PC-9 (cell line): ENCODE measurements around the gene SLC30A5. TPM values are rescaled to one million over a fixed set of nuclear protein-coding genes. Genes with fewer than 3 reads are reported as not detected.

Experiments
- BruUV-seq: library from RNA; stranded (reverse); fragments of 400-500 nt; replicated peaks from 2 replicates; lab custom pipeline; 2021; lab: Mats Ljungman, UMichigan
- CTCF ChIA-PET: fragments of 300-600 bp; sonication (Branson Sonifier 250); formaldehyde crosslinking; loops from one replicate; lab custom pipeline; 2022; ENCODE audit warnings: antibody characterized with exemption; lab: Charles Lee
- POLR2A ChIA-PET: fragments of 300-600 bp; sonication (Branson Sonifier 250); formaldehyde crosslinking; loops from one replicate; lab custom pipeline; 2022; ENCODE audit warnings: antibody characterized with exemption; ENCODE audit not compliant: unreplicated experiment; lab: Charles Lee
- DNase-seq, 2 experiments: peaks; one replicate each; pipeline versions ENCODE4 v3.0.0 to v3.0.0-alpha.2; 2015 to 2022; ENCODE audit warnings: mixed read lengths in 1 of 2
- H2AFZ ChIP-seq: fragments of 200-600 bp; sonication (generic); 2 replicates; pipeline ENCODE4 v1.8.1; 2017; ENCODE audit warnings: antibody characterized with exemption
- H3F3A ChIP-seq: fragments of 200-600 bp; sonication (generic); 2 replicates; pipeline ENCODE4 v1.8.1; 2017; ENCODE audit warnings: antibody characterized with exemption, mild to moderate bottlenecking, low read depth; ENCODE audit not compliant: insufficient read depth
- H3K27ac ChIP-seq: fragments of 200-600 bp; sonication (generic); 2 replicates; pipeline ENCODE4 v1.6.1; 2016; ENCODE audit warnings: mixed run types
- H3K27me3 ChIP-seq: fragments of 200-600 bp; sonication (generic); 2 replicates; pipeline ENCODE4 v1.6.1; 2016; ENCODE audit warnings: low read depth, mixed run types; ENCODE audit not compliant: insufficient read depth
- H3K36me3 ChIP-seq: fragments of 200-600 bp; sonication (generic); 2 replicates; pipeline ENCODE4 v1.6.1; 2016; ENCODE audit warnings: low read depth, mixed run types
- H3K4me1 ChIP-seq: fragments of 200-600 bp; sonication (generic); replicated peaks from 2 replicates; pipeline ENCODE4 v1.6.1; 2016; ENCODE audit warnings: mixed run types; ENCODE audit not compliant: insufficient read depth
- H3K4me2 ChIP-seq: fragments of 200-600 bp; sonication (generic); 2 replicates; pipeline ENCODE4 v1.6.1; 2017; ENCODE audit warnings: mixed run types
- H3K4me3 ChIP-seq: fragments of 200-600 bp; sonication (generic); 2 replicates; pipeline ENCODE4 v1.6.1; 2016; ENCODE audit warnings: mixed run types
- H3K79me2 ChIP-seq: fragments of 200-600 bp; sonication (generic); 2 replicates; pipeline ENCODE4 v1.6.1; 2017; ENCODE audit warnings: low read depth, mixed run types
- H3K9me2 ChIP-seq: fragments of 200-600 bp; sonication (generic); 2 replicates; pipeline ENCODE4 v1.8.1; 2017; ENCODE audit warnings: mild to moderate bottlenecking; ENCODE audit not compliant: insufficient read depth
- H3K9me3 ChIP-seq: fragments of 200-600 bp; sonication (generic); 2 replicates; pipeline ENCODE4 v1.8.1; 2016; ENCODE audit warnings: low read depth; ENCODE audit not compliant: insufficient read depth
- H4K20me1 ChIP-seq: fragments of 200-600 bp; sonication (generic); 2 replicates; pipeline ENCODE4 v1.8.1; 2017; ENCODE audit not compliant: insufficient read depth
- CTCF ChIP-seq: fragments of 200-600 bp; sonication (generic); conservative IDR thresholded peaks from 2 replicates; pipeline ENCODE4 v1.6.1; 2017; ENCODE audit warnings: mixed run types, antibody characterized with exemption, mild to moderate bottlenecking, moderate library complexity
- EZH2 ChIP-seq: fragments of 200-600 bp; sonication (generic); IDR thresholded peaks from 2 replicates; pipeline ENCODE4 v1.8.0; 2017; ENCODE audit warnings: antibody characterized with exemption, low read depth
- intact Hi-C: fragments of 100-400 bp; cut with micrococcal nuclease; formaldehyde crosslinking; loops from one replicate; pipeline ENCODE4 v1.10.0; 2022; ENCODE audit not compliant: unreplicated experiment
- total RNA-seq: library from RNA; stranded (reverse); gene quantifications from 2 replicates; pipeline ENCODE4 v1.2.3, GENCODE V29; 2021

The SLC30A5 gene
- total RNA-seq, 1 experiment from 2014 or later = 36.0 TPM

DNA sequence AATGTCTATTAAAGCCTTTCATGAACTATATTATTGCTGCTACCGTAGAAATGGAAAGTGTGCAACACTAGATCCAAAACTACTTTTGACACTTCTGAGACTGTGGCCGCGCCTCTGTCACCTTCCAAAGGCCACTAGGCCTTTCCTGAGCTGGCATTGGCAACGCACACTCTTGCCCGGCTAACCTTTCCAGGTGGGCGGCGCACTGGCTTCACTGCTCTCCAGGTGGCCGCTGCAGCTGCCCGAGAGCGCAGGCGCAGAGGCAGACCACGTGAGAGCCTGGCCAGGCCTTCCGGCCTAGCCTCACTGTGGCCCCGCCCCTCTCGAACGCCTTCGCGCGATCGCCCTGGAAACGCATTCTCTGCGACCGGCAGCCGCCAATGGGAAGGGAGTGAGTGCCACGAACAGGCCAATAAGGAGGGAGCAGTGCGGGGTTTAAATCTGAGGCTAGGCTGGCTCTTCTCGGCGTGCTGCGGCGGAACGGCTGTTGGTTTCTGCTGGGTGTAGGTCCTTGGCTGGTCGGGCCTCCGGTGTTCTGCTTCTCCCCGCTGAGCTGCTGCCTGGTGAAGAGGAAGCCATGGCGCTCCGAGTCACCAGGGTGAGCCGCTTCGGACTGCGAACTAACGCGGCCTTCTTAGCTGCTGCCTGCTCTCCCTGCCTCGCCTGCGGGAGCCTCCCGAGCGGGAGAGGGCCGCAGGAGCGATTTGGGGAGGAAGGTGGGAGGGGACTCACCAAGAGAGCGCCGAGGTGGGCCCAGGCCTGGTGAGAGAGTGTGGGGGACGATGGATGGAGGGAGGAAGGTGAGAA is 73.1 kb downstream of the SLC30A5 start, which contains the start of gene CCNB1:
Gene CCNB1 (plus strand): TSS at position 465 of the 807 bp plus-strand sequence. CDS start 113 bp downstream, at position 578.
- no TSS peak for BruUV-seq
- no peaks in the 10 kb centered on the region for H3K9me3 ChIP-seq
- peaks cover 48% of the 10 kb centered on the region for H3K79me2 ChIP-seq
- H3K9me2 ChIP-seq = no peaks in the 10 kb centered on the region
- intact Hi-C loops = no loop called here
- 0 out of 2 replicates have a peak, but pooled peaks cover 7% of the 10 kb centered on the region for H4K20me1 ChIP-seq
- ChIA-PET CTCF (no interaction called here), POLR2A (interaction anchor here (0.9 kb wide), 1 partner anchor 68 kb away, joined by 40 read pairs; the partner anchor contains the start of gene CDK7)
- H3K4me3 ChIP-seq = peak within 1 kb of the TSS; percentile 92
- no peaks in the 10 kb centered on the region for H3K27me3 ChIP-seq
- H3K4me2 ChIP-seq = peak within 1 kb of the TSS; percentile 96
- peaks cover 28% of the 10 kb centered on the region for H3K36me3 ChIP-seq
- peak within 1 kb of the TSS; percentile 53 for H3K27ac ChIP-seq
- H3F3A ChIP-seq = peaks cover 31% of the 10 kb centered on the region; the same call in 1 of the 2 replicates
- TF ChIP-seq CTCF (no peak), EZH2 (no peak)
- peak within 1 kb of the TSS; percentile 97 for H2AFZ ChIP-seq
- H3K4me1 ChIP-seq = peaks cover 27% of the 10 kb centered on the region
- peak; percentile 94 to 98 for DNase-seq

DNA sequence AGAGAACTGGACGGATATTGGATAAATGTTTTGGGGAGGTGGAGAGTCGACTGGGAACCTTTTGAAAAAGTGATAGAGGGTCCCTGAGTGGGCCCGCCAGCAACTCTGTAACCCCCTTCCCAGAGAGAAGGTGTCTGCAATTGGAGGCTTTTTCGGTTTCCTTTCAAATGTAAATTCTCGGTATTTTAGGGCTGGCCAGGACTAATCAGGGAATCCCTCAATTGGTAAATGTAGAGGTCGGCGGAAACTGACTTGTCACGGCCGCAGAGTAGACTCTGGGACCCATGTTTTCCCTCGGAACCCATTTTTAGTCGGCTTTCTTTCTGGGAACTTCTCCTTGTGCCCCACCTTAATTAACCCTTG is 73.7 kb downstream of the SLC30A5 start:
- no peak for DNase-seq
- Histone ChIP-seq H3K4me1 (peaks cover 27% of the 10 kb centered on the region), H2AFZ (peak overlapping the region; percentile 97), H3K4me3 (peak overlapping the region; percentile 92), H3K4me2 (peak overlapping the region; percentile 96), H3K79me2 (peaks cover 53% of the 10 kb centered on the region), H4K20me1 (0 out of 2 replicates have a peak, but pooled peaks cover 7% of the 10 kb centered on the region), H3K9me3 (no peaks in the 10 kb centered on the region), H3K27ac (peak overlapping the region; percentile 53), H3K9me2 (no peaks in the 10 kb centered on the region), H3K27me3 (no peaks in the 10 kb centered on the region), H3F3A (peaks cover 36% of the 10 kb centered on the region; the same call in 1 of the 2 replicates), H3K36me3 (peaks cover 29% of the 10 kb centered on the region)
- no peak for TF ChIP-seq EZH2
- TF ChIP-seq CTCF = no peak
- no TSS peak for BruUV-seq
- CTCF ChIA-PET = no interaction called here
- POLR2A ChIA-PET = no interaction called here
- intact Hi-C loops = no loop called here

- DNase-seq = no peak
- Histone ChIP-seq H4K20me1 (0 out of 2 replicates have a peak, but pooled peaks cover 7% of the 10 kb centered on the region), H3K4me2 (peak overlapping the region; percentile 96), H2AFZ (peak overlapping the region; percentile 97), H3K4me3 (peak overlapping the region; percentile 92), H3K9me3 (no peaks in the 10 kb centered on the region), H3K4me1 (peaks cover 27% of the 10 kb centered on the region), H3F3A (peaks cover 39% of the 10 kb centered on the region; the same call in 1 of the 2 replicates), H3K9me2 (no peaks in the 10 kb centered on the region), H3K79me2 (peaks cover 55% of the 10 kb centered on the region), H3K36me3 (peaks cover 31% of the 10 kb centered on the region), H3K27me3 (no peaks in the 10 kb centered on the region), H3K27ac (peak overlapping the region; percentile 53; the same call in 1 of the 2 replicates)
- no peak for TF ChIP-seq EZH2
- TF ChIP-seq CTCF = no peak
- intact Hi-C loops = no loop called here
- CTCF ChIA-PET = interaction anchor here (0.8 kb wide), 1 partner anchor 166 kb away, joined by 3 read pairs; no protein-coding TSS in a partner anchor
- BruUV-seq = TSS peak; percentile 42
- POLR2A ChIA-PET = no interaction called here
Observed at GRCh38 chr5:69167929-69168328, 74.1 kb downstream of the SLC30A5 start.
